K562 (cell line): Measurements from ENCODE around the gene POLE2. TPM values are rescaled to one million over a fixed set of nuclear protein-coding genes. Genes with fewer than 3 reads are reported as not detected.

Experiments
- CHD4 ChIP-seq: fragments of 200-600 bp; sonication (generic); IDR thresholded peaks from 3 replicates; pipeline ENCODE4 v1.6.1; 2012; ENCODE audit warnings: low read depth, mild to moderate bottlenecking, mixed read lengths, low read length, inconsistent platforms; ENCODE audit not compliant: insufficient read depth, insufficient replicate concordance, poor library complexity, severe bottlenecking
- CTBP1 ChIP-seq: fragments of 450-650 bp; IDR thresholded peaks from 2 replicates; pipeline ENCODE4 v1.6.1; 2016; ENCODE audit warnings: borderline replicate concordance
- ESRRB ChIP-seq: fragments of 250-450 bp; sonication (Bioruptor Pico); IDR thresholded peaks from 2 replicates; pipeline ENCODE4 v1.5.0; 2020; ENCODE audit warnings: mild to moderate bottlenecking, moderate library complexity, borderline replicate concordance
- HDAC1 ChIP-seq, 2 experiments: fragments of 450-650 bp; IDR thresholded peaks; 2 replicates each; pipeline ENCODE4 v1.6.1; 2016 to 2017; ENCODE audit warnings: inconsistent platforms in 1 of 2, mild to moderate bottlenecking in 1 of 2, moderate library complexity in 1 of 2
- HNRNPLL ChIP-seq: fragments of 200-400 bp; formaldehyde crosslinking; IDR thresholded peaks from 2 replicates; pipeline ENCODE4 v1.6.1; 2017; ENCODE audit warnings: low read length, low read depth, mild to moderate bottlenecking; ENCODE audit not compliant: poor library complexity, severe bottlenecking
- MECOM ChIP-seq: fragments of 250-450 bp; sonication (Bioruptor Pico); IDR thresholded peaks from 2 replicates; pipeline ENCODE4 v1.8.0; 2022; ENCODE audit warnings: inconsistent platforms
- NFIC ChIP-seq: fragments of 450-650 bp; IDR thresholded peaks from 2 replicates; pipeline ENCODE4 v1.6.1; 2017; ENCODE audit warnings: mild to moderate bottlenecking, inconsistent platforms
- PTTG1 ChIP-seq: fragments of 450-650 bp; IDR thresholded peaks from 2 replicates; pipeline ENCODE4 v1.6.1; 2016; ENCODE audit warnings: low read depth, mild to moderate bottlenecking, missing genetic modification characterization, missing compliant biosample characterization
- SAFB ChIP-seq: fragments of 200-400 bp; formaldehyde crosslinking; IDR thresholded peaks from 2 replicates; pipeline ENCODE4 v1.6.1; 2017; ENCODE audit warnings: low read depth, low read length, borderline replicate concordance
- TAF7 ChIP-seq: fragments of 450-650 bp; IDR thresholded peaks from 2 replicates; pipeline ENCODE4 v1.6.1; 2016; ENCODE audit warnings: missing genetic modification characterization, missing compliant biosample characterization
- TCF7L2 ChIP-seq: fragments of 150-350 bp; IDR thresholded peaks from 2 replicates; pipeline ENCODE4 v1.6.1; 2016; ENCODE audit warnings: low read depth, mild to moderate bottlenecking, low read length, moderate library complexity
- THRA ChIP-seq: fragments of 450-650 bp; IDR thresholded peaks from 2 replicates; pipeline ENCODE4 v1.6.1; 2017; ENCODE audit warnings: mild to moderate bottlenecking, moderate library complexity
- ZBTB33 ChIP-seq: sonication (generic); formaldehyde crosslinking; IDR thresholded peaks from 2 replicates; pipeline ENCODE4 v1.8.1; 2023; ENCODE audit warnings: mild to moderate bottlenecking, missing genetic modification reagents
- ZFX ChIP-seq: sonication (generic); formaldehyde crosslinking; IDR thresholded peaks from 2 replicates; pipeline ENCODE4 v1.8.0; 2022; ENCODE audit warnings: mild to moderate bottlenecking, missing genetic modification reagents, moderate library complexity
- polyA plus RNA-seq, 8 experiments: library from polyadenylated mRNA; depleted of rRNA in 4 of 8; stranded (reverse) in 5 of 8; unstranded in 3 of 8; fragments of >200 nt; fragmentation: Nextera tagmentation in 2 of 8; fragmentation: Illumina TruSeq in 1 of 8; extraction: Ambion mirVana in 2 of 8; extraction: Trizol in 1 of 8; gene quantifications; 2 replicates each; pipeline versions ENCODE4 v1.2.1 to v1.2.3, GENCODE V29; 2011 to 2014; ENCODE audit warnings: inconsistent platforms in 1 of 8, missing spikeins in 1 of 8
- total RNA-seq, 7 experiments: library from RNA; depleted of rRNA in 6 of 7; stranded (reverse); fragments of >200 nt in 6 of 7; fragmentation: Illumina TruSeq in 2 of 7; extraction: Trizol in 2 of 7; gene quantifications; 2 replicates each; pipeline versions ENCODE4 v1.2.1 to v1.2.3, GENCODE V29; 2011 to 2021; ENCODE audit warnings: low replicate concordance in 1 of 7
- TF ChIP-seq, protein P1 (sequence below): fragments of 450-650 bp; formaldehyde crosslinking; IDR thresholded peaks from 2 replicates; pipeline ENCODE4 v1.4.0; 2022; ENCODE audit warnings: mild to moderate bottlenecking, moderate library complexity
- TF ChIP-seq, protein P2 (sequence below): fragments of 450-650 bp; IDR thresholded peaks from 2 replicates; pipeline ENCODE4 v1.6.1; 2016; ENCODE audit warnings: mild to moderate bottlenecking
- TF ChIP-seq, protein P3 (sequence below), 2 experiments: fragments of 450-650 bp; IDR thresholded peaks; 2 replicates each; pipeline ENCODE4 v1.6.1; 2016

The POLE2 gene
- total and polyA plus RNA-seq, 9 of the 15 experiments (the other 6 are each of a cell fraction or from before 2014, with no cell fraction given) = 30.7 to 78.4 (median 55.4) TPM

GRCh38 chr14:49692811-49693734, 5.1 kb upstream of the POLE2 start, which contains the start of gene KLHDC1 (continued):
- TF ChIP-seq HNRNPLL (peak; percentile 87), PTTG1 (tag) (no peak), ZBTB33 (CRISPR knock-in tag) (0 out of 2 replicates have a peak, but pooled peaks have one; percentile 16), SAFB (peak; percentile 96), TCF7L2 (no peak), HDAC1 (IDR thresholded peaks at IDR 0.05) (peak in 1 of 2 experiments; percentile 75; a peak in 2 of 4 replicates), ESRRB (CRISPR knock-in tag) (no peak), ZFX (CRISPR knock-in tag) (peak; percentile 95), CTBP1 (peak; percentile 57; the same call in 1 of the 2 replicates), TAF7 (tag) (no peak), THRA (no peak), CHD4 (no peak), MECOM (CRISPR knock-in tag) (no peak), NFIC (peak; percentile 37; the same call in 1 of the 2 replicates)
- TF ChIP-seq, protein P1, sequence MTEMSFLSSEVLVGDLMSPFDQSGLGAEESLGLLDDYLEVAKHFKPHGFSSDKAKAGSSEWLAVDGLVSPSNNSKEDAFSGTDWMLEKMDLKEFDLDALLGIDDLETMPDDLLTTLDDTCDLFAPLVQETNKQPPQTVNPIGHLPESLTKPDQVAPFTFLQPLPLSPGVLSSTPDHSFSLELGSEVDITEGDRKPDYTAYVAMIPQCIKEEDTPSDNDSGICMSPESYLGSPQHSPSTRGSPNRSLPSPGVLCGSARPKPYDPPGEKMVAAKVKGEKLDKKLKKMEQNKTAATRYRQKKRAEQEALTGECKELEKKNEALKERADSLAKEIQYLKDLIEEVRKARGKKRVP (CRISPR knock-in tag) = no peak
- TF ChIP-seq, protein P2, sequence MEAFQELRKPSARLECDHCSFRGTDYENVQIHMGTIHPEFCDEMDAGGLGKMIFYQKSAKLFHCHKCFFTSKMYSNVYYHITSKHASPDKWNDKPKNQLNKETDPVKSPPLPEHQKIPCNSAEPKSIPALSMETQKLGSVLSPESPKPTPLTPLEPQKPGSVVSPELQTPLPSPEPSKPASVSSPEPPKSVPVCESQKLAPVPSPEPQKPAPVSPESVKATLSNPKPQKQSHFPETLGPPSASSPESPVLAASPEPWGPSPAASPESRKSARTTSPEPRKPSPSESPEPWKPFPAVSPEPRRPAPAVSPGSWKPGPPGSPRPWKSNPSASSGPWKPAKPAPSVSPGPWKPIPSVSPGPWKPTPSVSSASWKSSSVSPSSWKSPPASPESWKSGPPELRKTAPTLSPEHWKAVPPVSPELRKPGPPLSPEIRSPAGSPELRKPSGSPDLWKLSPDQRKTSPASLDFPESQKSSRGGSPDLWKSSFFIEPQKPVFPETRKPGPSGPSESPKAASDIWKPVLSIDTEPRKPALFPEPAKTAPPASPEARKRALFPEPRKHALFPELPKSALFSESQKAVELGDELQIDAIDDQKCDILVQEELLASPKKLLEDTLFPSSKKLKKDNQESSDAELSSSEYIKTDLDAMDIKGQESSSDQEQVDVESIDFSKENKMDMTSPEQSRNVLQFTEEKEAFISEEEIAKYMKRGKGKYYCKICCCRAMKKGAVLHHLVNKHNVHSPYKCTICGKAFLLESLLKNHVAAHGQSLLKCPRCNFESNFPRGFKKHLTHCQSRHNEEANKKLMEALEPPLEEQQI = no peak
- TF ChIP-seq, protein P3, sequence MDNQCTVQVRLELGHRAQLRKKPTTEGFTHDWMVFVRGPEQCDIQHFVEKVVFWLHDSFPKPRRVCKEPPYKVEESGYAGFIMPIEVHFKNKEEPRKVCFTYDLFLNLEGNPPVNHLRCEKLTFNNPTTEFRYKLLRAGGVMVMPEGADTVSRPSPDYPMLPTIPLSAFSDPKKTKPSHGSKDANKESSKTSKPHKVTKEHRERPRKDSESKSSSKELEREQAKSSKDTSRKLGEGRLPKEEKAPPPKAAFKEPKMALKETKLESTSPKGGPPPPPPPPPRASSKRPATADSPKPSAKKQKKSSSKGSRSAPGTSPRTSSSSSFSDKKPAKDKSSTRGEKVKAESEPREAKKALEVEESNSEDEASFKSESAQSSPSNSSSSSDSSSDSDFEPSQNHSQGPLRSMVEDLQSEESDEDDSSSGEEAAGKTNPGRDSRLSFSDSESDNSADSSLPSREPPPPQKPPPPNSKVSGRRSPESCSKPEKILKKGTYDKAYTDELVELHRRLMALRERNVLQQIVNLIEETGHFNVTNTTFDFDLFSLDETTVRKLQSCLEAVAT (IDR thresholded peaks at IDR 0.05) = 0 out of 4 replicates have a peak, but pooled peaks of 1 of the 2 experiments have one; percentile 38
